HCT116 (cell line): ENCODE data around the gene ALG1L2.

Experiments used
- TF ChIP-seq, protein P1 (sequence below), 3 experiments: fragments of 200-600 bp in 1 of 3; sonication (generic) in 1 of 3; IDR thresholded peaks in 2 of 3; conservative IDR thresholded peaks in 1 of 3; 2 replicates each; pipeline ENCODE4 v1.5.1; 2012 to 2017; ENCODE audit warnings: low read depth in 2 of 3, low read length in 2 of 3, antibody characterized with exemption in 1 of 3, borderline replicate concordance in 1 of 3, control low read depth in 1 of 3, mild to moderate bottlenecking in 1 of 3, mixed read lengths in 1 of 3, mixed run types in 1 of 3, moderate library complexity in 1 of 3; ENCODE audit not compliant: insufficient read depth in 1 of 3
- TF ChIP-seq, protein P2 (sequence below): IDR thresholded peaks from 2 replicates; pipeline ENCODE4 v1.6.1; 2012; ENCODE audit warnings: low read depth

DNA sequence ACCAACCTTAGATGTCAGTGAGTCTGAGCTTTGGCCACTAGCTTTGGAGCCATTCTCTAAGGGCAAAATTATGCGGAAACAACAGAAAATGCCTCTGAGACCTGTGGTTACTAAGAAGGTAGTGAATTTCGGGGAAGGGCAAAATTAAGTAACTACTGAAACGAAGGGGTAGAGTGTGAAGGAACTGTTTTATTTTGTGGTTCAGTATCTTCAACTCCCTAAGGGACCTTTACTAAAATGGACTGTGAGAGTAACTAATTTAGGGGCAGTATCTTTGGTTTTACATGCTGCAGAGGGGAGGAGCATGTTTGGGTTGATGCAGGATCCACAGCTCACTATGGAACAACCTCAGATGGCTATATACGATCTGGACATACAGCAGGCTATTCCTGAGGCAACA lies 8.0 kb upstream of the ALG1L2 start:
- TF ChIP-seq, protein P1, sequence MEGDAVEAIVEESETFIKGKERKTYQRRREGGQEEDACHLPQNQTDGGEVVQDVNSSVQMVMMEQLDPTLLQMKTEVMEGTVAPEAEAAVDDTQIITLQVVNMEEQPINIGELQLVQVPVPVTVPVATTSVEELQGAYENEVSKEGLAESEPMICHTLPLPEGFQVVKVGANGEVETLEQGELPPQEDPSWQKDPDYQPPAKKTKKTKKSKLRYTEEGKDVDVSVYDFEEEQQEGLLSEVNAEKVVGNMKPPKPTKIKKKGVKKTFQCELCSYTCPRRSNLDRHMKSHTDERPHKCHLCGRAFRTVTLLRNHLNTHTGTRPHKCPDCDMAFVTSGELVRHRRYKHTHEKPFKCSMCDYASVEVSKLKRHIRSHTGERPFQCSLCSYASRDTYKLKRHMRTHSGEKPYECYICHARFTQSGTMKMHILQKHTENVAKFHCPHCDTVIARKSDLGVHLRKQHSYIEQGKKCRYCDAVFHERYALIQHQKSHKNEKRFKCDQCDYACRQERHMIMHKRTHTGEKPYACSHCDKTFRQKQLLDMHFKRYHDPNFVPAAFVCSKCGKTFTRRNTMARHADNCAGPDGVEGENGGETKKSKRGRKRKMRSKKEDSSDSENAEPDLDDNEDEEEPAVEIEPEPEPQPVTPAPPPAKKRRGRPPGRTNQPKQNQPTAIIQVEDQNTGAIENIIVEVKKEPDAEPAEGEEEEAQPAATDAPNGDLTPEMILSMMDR (IDR thresholded peaks at IDR 0.05 in 2 of 3, conservative IDR thresholded peaks at IDR 0.05 in 1 of 3; ENCODE audit: borderline replicate concordance in 1 of 3, insufficient read depth in 1 of 3, low read depth in 2 of 3, low read length in 2 of 3): no peak
- TF ChIP-seq, protein P2, sequence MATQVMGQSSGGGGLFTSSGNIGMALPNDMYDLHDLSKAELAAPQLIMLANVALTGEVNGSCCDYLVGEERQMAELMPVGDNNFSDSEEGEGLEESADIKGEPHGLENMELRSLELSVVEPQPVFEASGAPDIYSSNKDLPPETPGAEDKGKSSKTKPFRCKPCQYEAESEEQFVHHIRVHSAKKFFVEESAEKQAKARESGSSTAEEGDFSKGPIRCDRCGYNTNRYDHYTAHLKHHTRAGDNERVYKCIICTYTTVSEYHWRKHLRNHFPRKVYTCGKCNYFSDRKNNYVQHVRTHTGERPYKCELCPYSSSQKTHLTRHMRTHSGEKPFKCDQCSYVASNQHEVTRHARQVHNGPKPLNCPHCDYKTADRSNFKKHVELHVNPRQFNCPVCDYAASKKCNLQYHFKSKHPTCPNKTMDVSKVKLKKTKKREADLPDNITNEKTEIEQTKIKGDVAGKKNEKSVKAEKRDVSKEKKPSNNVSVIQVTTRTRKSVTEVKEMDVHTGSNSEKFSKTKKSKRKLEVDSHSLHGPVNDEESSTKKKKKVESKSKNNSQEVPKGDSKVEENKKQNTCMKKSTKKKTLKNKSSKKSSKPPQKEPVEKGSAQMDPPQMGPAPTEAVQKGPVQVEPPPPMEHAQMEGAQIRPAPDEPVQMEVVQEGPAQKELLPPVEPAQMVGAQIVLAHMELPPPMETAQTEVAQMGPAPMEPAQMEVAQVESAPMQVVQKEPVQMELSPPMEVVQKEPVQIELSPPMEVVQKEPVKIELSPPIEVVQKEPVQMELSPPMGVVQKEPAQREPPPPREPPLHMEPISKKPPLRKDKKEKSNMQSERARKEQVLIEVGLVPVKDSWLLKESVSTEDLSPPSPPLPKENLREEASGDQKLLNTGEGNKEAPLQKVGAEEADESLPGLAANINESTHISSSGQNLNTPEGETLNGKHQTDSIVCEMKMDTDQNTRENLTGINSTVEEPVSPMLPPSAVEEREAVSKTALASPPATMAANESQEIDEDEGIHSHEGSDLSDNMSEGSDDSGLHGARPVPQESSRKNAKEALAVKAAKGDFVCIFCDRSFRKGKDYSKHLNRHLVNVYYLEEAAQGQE: no peak
